Measurements from ENCODE around the gene FAM107A. TPM values are rescaled to one million over a fixed set of nuclear protein-coding genes. Genes with fewer than 3 reads are reported as not detected.

FAM107A gene
- total and polyA plus RNA-seq, 2 experiments from 2014 or later = 1.0 to 1.1 TPM

GRCh38 chr3:58535531-58536500 lies 41.4 kb downstream of the FAM107A start:
- Mint-ChIP-seq H3K9me3 (no peaks in the 10 kb centered on the region), H3K4me1 (peaks cover 17% of the 10 kb centered on the region), H3K27me3 (ENCODE audit: insufficient read depth, low read depth, poor library complexity) (peaks cover 7% of the 10 kb centered on the region), H3K27ac (no peak overlapping the region), H3K4me3 (no peak overlapping the region), H3K36me3 (ENCODE audit: low read depth) (no peaks in the 10 kb centered on the region)
- no peak overlapping the region for H2AFZ ChIP-seq
- no peak overlapping the region for H3K4me3 ChIP-seq
- H4K20me1 ChIP-seq (replicated peaks; ENCODE audit: insufficient read depth) = no peaks in the 10 kb centered on the region
- no peak overlapping the region for H3K27ac ChIP-seq (ENCODE audit: low read depth)
- H3K36me3 ChIP-seq (ENCODE audit: insufficient read depth) = no peaks in the 10 kb centered on the region
- DNase-seq (ENCODE audit: low spot score) (no peak), ATAC-seq (no peak)
- H3K79me2 ChIP-seq (replicated peaks; ENCODE audit: insufficient read depth) = no peaks in the 10 kb centered on the region
- no peaks in the 10 kb centered on the region for H3K9me2 ChIP-seq (ENCODE audit: insufficient read depth)
- H3K4me1 ChIP-seq (ENCODE audit: insufficient read depth) = no peaks in the 10 kb centered on the region
- H3K27me3 ChIP-seq (ENCODE audit: insufficient read depth) = no peaks in the 10 kb centered on the region
- TF ChIP-seq, protein P1, sequence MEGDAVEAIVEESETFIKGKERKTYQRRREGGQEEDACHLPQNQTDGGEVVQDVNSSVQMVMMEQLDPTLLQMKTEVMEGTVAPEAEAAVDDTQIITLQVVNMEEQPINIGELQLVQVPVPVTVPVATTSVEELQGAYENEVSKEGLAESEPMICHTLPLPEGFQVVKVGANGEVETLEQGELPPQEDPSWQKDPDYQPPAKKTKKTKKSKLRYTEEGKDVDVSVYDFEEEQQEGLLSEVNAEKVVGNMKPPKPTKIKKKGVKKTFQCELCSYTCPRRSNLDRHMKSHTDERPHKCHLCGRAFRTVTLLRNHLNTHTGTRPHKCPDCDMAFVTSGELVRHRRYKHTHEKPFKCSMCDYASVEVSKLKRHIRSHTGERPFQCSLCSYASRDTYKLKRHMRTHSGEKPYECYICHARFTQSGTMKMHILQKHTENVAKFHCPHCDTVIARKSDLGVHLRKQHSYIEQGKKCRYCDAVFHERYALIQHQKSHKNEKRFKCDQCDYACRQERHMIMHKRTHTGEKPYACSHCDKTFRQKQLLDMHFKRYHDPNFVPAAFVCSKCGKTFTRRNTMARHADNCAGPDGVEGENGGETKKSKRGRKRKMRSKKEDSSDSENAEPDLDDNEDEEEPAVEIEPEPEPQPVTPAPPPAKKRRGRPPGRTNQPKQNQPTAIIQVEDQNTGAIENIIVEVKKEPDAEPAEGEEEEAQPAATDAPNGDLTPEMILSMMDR (conservative IDR thresholded peaks at IDR 0.05; ENCODE audit: low read depth in 2 of 2) = no peak
- TF ChIP-seq REST (IDR thresholded peaks at IDR 0.05; ENCODE audit: unreplicated experiment) (no peak), ZNF114 (CRISPR knock-in tag; IDR thresholded peaks at IDR 0.05) (no peak), NANOG (IDR thresholded peaks at IDR 0.05; ENCODE audit: borderline replicate concordance) (no peak), ZNF331 (CRISPR knock-in tag; IDR thresholded peaks at IDR 0.05; ENCODE audit: low read depth) (no peak), EZH2 (IDR thresholded peaks at IDR 0.05; ENCODE audit: low read depth, unreplicated experiment) (no peak), STAT1 (IDR thresholded peaks at IDR 0.05; ENCODE audit: unreplicated experiment) (no peak), EZH2phosphoT487 (IDR thresholded peaks at IDR 0.05; ENCODE audit: unreplicated experiment) (no peak), POLR2AphosphoS5 (IDR thresholded peaks at IDR 0.05; ENCODE audit: low read depth) (no peak), CREB1 (CRISPR knock-in tag; IDR thresholded peaks at IDR 0.05; ENCODE audit: low read depth) (no peak), JUNB (IDR thresholded peaks at IDR 0.05; ENCODE audit: unreplicated experiment) (no peak), ETS1 (IDR thresholded peaks at IDR 0.05) (no peak)
- TF ChIP-seq, protein P2, sequence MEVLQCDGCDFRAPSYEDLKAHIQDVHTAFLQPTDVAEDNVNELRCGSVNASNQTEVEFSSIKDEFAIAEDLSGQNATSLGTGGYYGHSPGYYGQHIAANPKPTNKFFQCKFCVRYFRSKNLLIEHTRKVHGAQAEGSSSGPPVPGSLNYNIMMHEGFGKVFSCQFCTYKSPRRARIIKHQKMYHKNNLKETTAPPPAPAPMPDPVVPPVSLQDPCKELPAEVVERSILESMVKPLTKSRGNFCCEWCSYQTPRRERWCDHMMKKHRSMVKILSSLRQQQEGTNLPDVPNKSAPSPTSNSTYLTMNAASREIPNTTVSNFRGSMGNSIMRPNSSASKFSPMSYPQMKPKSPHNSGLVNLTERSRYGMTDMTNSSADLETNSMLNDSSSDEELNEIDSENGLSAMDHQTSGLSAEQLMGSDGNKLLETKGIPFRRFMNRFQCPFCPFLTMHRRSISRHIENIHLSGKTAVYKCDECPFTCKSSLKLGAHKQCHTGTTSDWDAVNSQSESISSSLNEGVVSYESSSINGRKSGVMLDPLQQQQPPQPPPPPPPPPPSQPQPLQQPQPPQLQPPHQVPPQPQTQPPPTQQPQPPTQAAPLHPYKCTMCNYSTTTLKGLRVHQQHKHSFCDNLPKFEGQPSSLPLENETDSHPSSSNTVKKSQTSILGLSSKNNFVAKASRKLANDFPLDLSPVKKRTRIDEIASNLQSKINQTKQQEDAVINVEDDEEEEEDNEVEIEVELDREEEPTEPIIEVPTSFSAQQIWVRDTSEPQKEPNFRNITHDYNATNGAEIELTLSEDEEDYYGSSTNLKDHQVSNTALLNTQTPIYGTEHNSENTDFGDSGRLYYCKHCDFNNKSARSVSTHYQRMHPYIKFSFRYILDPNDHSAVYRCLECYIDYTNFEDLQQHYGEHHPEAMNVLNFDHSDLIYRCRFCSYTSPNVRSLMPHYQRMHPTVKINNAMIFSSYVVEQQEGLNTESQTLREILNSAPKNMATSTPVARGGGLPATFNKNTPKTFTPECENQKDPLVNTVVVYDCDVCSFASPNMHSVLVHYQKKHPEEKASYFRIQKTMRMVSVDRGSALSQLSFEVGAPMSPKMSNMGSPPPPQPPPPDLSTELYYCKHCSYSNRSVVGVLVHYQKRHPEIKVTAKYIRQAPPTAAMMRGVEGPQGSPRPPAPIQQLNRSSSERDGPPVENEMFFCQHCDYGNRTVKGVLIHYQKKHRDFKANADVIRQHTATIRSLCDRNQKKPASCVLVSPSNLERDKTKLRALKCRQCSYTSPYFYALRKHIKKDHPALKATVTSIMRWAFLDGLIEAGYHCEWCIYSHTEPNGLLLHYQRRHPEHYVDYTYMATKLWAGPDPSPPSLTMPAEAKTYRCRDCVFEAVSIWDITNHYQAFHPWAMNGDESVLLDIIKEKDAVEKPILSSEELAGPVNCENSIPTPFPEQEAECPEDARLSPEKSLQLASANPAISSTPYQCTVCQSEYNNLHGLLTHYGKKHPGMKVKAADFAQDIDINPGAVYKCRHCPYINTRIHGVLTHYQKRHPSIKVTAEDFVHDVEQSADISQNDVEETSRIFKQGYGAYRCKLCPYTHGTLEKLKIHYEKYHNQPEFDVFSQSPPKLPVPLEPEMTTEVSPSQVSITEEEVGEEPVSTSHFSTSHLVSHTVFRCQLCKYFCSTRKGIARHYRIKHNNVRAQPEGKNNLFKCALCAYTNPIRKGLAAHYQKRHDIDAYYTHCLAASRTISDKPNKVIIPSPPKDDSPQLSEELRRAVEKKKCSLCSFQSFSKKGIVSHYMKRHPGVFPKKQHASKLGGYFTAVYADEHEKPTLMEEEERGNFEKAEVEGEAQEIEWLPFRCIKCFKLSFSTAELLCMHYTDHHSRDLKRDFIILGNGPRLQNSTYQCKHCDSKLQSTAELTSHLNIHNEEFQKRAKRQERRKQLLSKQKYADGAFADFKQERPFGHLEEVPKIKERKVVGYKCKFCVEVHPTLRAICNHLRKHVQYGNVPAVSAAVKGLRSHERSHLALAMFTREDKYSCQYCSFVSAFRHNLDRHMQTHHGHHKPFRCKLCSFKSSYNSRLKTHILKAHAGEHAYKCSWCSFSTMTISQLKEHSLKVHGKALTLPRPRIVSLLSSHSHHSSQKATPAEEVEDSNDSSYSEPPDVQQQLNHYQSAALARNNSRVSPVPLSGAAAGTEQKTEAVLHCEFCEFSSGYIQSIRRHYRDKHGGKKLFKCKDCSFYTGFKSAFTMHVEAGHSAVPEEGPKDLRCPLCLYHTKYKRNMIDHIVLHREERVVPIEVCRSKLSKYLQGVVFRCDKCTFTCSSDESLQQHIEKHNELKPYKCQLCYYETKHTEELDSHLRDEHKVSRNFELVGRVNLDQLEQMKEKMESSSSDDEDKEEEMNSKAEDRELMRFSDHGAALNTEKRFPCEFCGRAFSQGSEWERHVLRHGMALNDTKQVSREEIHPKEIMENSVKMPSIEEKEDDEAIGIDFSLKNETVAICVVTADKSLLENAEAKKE (CRISPR knock-in tag; IDR thresholded peaks at IDR 0.05) = no peak
- no peak overlapping the region for H3K4me2 ChIP-seq
- H3F3A ChIP-seq (replicated peaks; ENCODE audit: low read depth) = no peaks in the 10 kb centered on the region
